ENCODE data around the gene TREX2. TPM values are rescaled to one million over a fixed set of nuclear protein-coding genes. Genes with fewer than 3 reads are reported as not detected.

Gene TREX2
- total and polyA plus RNA-seq, 2 donors (not counting 1 experiment from before 2014, with no cell fraction given): 3.3 to 3.8 TPM

DNA sequence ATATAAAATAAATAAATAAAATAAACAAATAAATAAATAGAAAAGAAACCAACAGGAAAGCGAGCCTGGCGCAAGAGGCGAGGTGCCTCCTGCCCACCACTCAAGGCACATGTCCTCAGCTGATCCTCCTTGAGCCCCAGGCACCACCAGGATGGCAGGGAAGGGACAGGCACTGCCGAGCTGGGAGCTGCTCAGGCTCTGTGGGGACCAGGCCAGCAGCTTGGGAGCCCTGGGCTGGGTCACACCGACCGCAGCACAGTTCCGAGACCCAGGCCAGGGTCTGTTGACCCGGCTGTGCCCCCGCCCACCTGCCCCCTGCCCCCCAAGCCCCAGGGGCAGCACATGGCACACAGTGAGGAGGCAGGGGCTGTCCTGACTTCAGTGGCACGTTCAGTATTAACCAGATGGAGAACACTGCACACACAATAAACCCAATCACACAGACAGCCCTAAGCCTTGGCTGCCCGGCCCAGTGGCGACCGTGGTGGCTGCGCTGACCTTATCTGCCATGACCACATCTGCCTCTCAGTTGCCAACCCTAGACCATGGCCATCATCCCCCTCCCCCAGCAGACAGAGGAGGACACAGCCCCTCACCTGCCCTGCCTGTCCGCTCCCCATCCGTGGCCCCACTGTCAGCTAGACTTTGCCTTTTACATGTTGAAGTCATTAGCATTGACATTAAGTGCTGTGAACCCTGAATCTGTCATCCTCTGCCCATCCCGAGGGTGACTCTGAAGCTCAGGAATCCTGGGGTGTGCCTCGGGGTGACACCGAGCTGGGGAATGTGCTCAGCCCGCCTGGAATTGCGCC lies 2.9 kb upstream of the TREX2 start:
- intact Hi-C loops (cut with micrococcal nuclease): no loop called here
- WGBS (ENCODE audit: insufficient coverage): 96% methylated on average over 13 of the region's 21 CpGs
- no peaks in the 10 kb centered on the region for H3K79me2 ChIP-seq (ENCODE audit: control insufficient read depth, insufficient read depth, low read length)
- ATAC-seq (ENCODE audit: low read depth) (no peak), DNase-seq (no peak)
- Mint-ChIP-seq H3K9me3 (ENCODE audit: insufficient read depth) (no peaks in the 10 kb centered on the region), H3K27me3 (no peaks in the 10 kb centered on the region), H3K27ac (no peak overlapping the region), H3K4me1 (no peaks in the 10 kb centered on the region), H3K4me3 (no peak overlapping the region)
- no peak overlapping the region for H3K27ac ChIP-seq (ENCODE audit: low read length in 2 of 2)
- peaks cover 0 to 3% of the 10 kb centered on the region in 2 experiments for H3K36me3 ChIP-seq (replicated peaks in 1 of 2; ENCODE audit: control extremely low read depth in 1 of 2, control insufficient read depth in 1 of 2, extremely low read depth in 1 of 2, insufficient read depth in 2 of 2, low read length in 1 of 2)
- no peak for TF ChIP-seq EZH2 (IDR thresholded peaks at IDR 0.05; ENCODE audit: borderline replicate concordance, insufficient read depth, low read depth, low read length, poor library complexity, severe bottlenecking)
- TF ChIP-seq, protein P1, sequence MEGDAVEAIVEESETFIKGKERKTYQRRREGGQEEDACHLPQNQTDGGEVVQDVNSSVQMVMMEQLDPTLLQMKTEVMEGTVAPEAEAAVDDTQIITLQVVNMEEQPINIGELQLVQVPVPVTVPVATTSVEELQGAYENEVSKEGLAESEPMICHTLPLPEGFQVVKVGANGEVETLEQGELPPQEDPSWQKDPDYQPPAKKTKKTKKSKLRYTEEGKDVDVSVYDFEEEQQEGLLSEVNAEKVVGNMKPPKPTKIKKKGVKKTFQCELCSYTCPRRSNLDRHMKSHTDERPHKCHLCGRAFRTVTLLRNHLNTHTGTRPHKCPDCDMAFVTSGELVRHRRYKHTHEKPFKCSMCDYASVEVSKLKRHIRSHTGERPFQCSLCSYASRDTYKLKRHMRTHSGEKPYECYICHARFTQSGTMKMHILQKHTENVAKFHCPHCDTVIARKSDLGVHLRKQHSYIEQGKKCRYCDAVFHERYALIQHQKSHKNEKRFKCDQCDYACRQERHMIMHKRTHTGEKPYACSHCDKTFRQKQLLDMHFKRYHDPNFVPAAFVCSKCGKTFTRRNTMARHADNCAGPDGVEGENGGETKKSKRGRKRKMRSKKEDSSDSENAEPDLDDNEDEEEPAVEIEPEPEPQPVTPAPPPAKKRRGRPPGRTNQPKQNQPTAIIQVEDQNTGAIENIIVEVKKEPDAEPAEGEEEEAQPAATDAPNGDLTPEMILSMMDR (IDR thresholded peaks at IDR 0.05): no peak
- H4K20me1 ChIP-seq (ENCODE audit: control insufficient read depth, insufficient read depth, low read length, poor library complexity, severe bottlenecking): no peaks in the 10 kb centered on the region
- H3K4me3 ChIP-seq (ENCODE audit: control extremely low read depth in 1 of 5, extremely low read depth in 1 of 5, insufficient read depth in 1 of 5, low read depth in 2 of 5, low read length in 4 of 5): no peak overlapping the region
- no peak overlapping the region for H3K9ac ChIP-seq (ENCODE audit: low read length)
- ChIA-PET CTCF (no interaction called here), POLR2A (no interaction called here)
- H3K4me1 ChIP-seq (ENCODE audit: control insufficient read depth in 2 of 2, insufficient read depth in 2 of 2, low read length in 2 of 2): no peaks in the 10 kb centered on the region
- H3K4me2 ChIP-seq (replicated peaks; ENCODE audit: low read depth, low read length, poor library complexity, severe bottlenecking): no peak overlapping the region
- no peak overlapping the region for H2AFZ ChIP-seq (ENCODE audit: insufficient read depth, low read depth, low read length, poor library complexity, severe bottlenecking)
- H3K9me3 ChIP-seq (ENCODE audit: control extremely low read depth in 1 of 3, control insufficient read depth in 2 of 3, insufficient read depth in 1 of 3, low read length in 2 of 3): no peaks in the 10 kb centered on the region
- H3K27me3 ChIP-seq (replicated peaks in 1 of 4; ENCODE audit: control extremely low read depth in 1 of 4, control insufficient read depth in 3 of 4, insufficient read depth in 4 of 4, low read length in 3 of 4): no peaks in the 10 kb centered on the region

DNA sequence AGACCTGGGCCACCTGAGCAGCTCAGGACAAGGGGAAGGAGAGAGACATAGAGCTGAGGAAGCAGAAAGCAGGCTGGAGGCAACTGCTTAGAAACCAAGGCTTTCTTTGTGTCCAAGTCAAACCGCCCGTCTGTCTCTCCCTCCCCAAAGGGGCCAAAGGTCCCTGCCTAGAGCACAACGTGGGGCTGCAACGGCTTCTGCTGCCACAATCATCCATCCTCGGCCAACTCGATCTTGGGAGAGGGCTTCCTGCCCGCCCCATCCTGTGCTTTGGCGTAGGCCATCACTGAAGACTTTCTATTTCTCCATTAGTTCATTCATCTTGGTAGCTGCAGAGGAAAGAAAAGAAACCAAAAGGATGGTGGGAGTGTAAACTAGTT lies 1.7 kb upstream of the TREX2 start:
- H3K4me1 ChIP-seq (ENCODE audit: control insufficient read depth in 2 of 2, insufficient read depth in 2 of 2, low read length in 2 of 2): no peaks in the 10 kb centered on the region
- POLR2A ChIA-PET: no interaction called here
- no peaks in the 10 kb centered on the region for H3K27me3 ChIP-seq (replicated peaks in 1 of 4; ENCODE audit: control extremely low read depth in 1 of 4, control insufficient read depth in 3 of 4, insufficient read depth in 4 of 4, low read length in 3 of 4)
- H3K4me2 ChIP-seq (replicated peaks; ENCODE audit: low read depth, low read length, poor library complexity, severe bottlenecking): no peak overlapping the region
- no peaks in the 10 kb centered on the region for H3K27me3 Mint-ChIP-seq
- no peak for ATAC-seq (ENCODE audit: low read depth)
- H3K79me2 ChIP-seq (ENCODE audit: control insufficient read depth, insufficient read depth, low read length): no peaks in the 10 kb centered on the region
- 100% methylated on average over 1 of the region's 8 CpGs for WGBS (ENCODE audit: insufficient coverage)
- no peak overlapping the region for H3K4me3 Mint-ChIP-seq
- no peak for DNase-seq
- no peak overlapping the region for H3K4me3 ChIP-seq (ENCODE audit: control extremely low read depth in 1 of 5, extremely low read depth in 1 of 5, insufficient read depth in 1 of 5, low read depth in 2 of 5, low read length in 4 of 5)
- no peaks in the 10 kb centered on the region for H3K4me1 Mint-ChIP-seq
- H3K9ac ChIP-seq (ENCODE audit: low read length): no peak overlapping the region
- no peaks in the 10 kb centered on the region for H3K9me3 ChIP-seq (ENCODE audit: control extremely low read depth in 1 of 3, control insufficient read depth in 2 of 3, insufficient read depth in 1 of 3, low read length in 2 of 3)
- TF ChIP-seq, protein P1 (IDR thresholded peaks at IDR 0.05): no peak
- no peak for TF ChIP-seq EZH2 (IDR thresholded peaks at IDR 0.05; ENCODE audit: borderline replicate concordance, insufficient read depth, low read depth, low read length, poor library complexity, severe bottlenecking)
- intact Hi-C loops (cut with micrococcal nuclease): no loop called here
- H3K27ac ChIP-seq (ENCODE audit: low read length in 2 of 2): no peak overlapping the region
- H3K36me3 ChIP-seq (replicated peaks in 1 of 2; ENCODE audit: control extremely low read depth in 1 of 2, control insufficient read depth in 1 of 2, extremely low read depth in 1 of 2, insufficient read depth in 2 of 2, low read length in 1 of 2): peaks cover 0 to 3% of the 10 kb centered on the region in 2 experiments
- no peaks in the 10 kb centered on the region for H4K20me1 ChIP-seq (ENCODE audit: control insufficient read depth, insufficient read depth, low read length, poor library complexity, severe bottlenecking)
- CTCF ChIA-PET: no interaction called here
- no peaks in the 10 kb centered on the region for H3K9me3 Mint-ChIP-seq (ENCODE audit: insufficient read depth)
- H3K27ac Mint-ChIP-seq: no peak overlapping the region
- no peak overlapping the region for H2AFZ ChIP-seq (ENCODE audit: insufficient read depth, low read depth, low read length, poor library complexity, severe bottlenecking)
